ENCODE measurements around the gene BTBD7.

DNA sequence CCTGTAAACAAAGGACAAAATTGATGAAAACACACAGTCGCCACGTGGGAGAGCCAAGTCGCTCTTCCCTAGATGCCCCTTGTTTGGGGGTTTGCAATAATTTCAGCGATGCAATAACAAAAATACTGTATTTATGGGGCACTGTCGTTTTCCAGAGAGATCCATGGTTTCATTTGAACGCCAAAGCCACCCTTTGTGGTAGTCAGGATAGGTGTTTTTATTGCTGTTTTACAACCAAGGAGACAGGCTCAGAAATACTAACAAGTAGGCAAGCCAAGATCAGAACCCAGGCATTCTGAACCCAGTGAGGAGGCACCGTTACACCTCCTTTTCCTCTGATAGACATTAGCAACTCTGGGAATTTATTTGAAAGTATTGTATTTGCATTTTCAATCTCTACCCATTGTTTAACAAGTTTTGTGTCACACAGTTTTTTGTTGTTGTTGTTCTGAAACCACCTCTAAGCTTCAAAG lies 831 bp upstream of the BTBD7 start:
- TF ChIP-seq CTCF (optimal IDR thresholded peaks at IDR 0.05 in 1 of 3, IDR thresholded peaks at IDR 0.05 in 1 of 3, conservative IDR thresholded peaks at IDR 0.05 in 1 of 3; ENCODE audit: extremely low read depth in 1 of 3, insufficient read depth in 2 of 3, low read length in 3 of 3) (no peak), EZH2 (IDR thresholded peaks at IDR 0.05; ENCODE audit: low read length) (no peak)
